Esophagus muscularis mucosa (tissue), 4 donors: Measurements from ENCODE around the gene VPS52. TPM values are rescaled to one million over a fixed set of nuclear protein-coding genes. Genes with fewer than 3 reads are reported as not detected.

Experiments used
- DNase-seq: peaks from one replicate; pipeline ENCODE4 v3.0.0-alpha.2; 2017; ENCODE audit errors: extremely low spot score
- H3K27ac ChIP-seq, 4 donors: fragments of 200-600 bp; sonication (generic); replicated peaks in 1 of 4; 1 replicate in 3 of 4; 2 replicates in 1 of 4; pipeline ENCODE4 v1.5.1; 2016 to 2019; ENCODE audit warnings: mild to moderate bottlenecking in 1 of 4
- H3K27me3 ChIP-seq, 4 donors: fragments of 200-600 bp; sonication (generic); one replicate each; pipeline versions ENCODE4 v1.5.1 to v1.6.0; 2016 to 2019
- H3K36me3 ChIP-seq, 4 donors: fragments of 200-600 bp; sonication (generic); one replicate each; pipeline ENCODE4 v1.5.1; 2016 to 2019
- H3K4me1 ChIP-seq, 4 donors: fragments of 200-600 bp; sonication (generic); one replicate each; pipeline ENCODE4 v1.5.1; 2016 to 2019
- H3K4me3 ChIP-seq, 4 donors: fragments of 200-600 bp; sonication (generic); 1 replicate in 2 of 4; 2 replicates in 2 of 4; pipeline ENCODE4 v1.5.1; 2016 to 2019; ENCODE audit warnings: mild to moderate bottlenecking in 4 of 4, moderate library complexity in 1 of 4
- H3K9me3 ChIP-seq, 4 donors: fragments of 200-600 bp; sonication (generic); 1 replicate in 3 of 4; 2 replicates in 1 of 4; pipeline ENCODE4 v1.5.1; 2016 to 2019
- EP300 ChIP-seq: sonication (generic); formaldehyde crosslinking; IDR thresholded peaks from one replicate; pipeline ENCODE4 v1.6.1; 2017; ENCODE audit warnings: antibody characterized with exemption
- POLR2A ChIP-seq: fragments of 450-650 bp; IDR thresholded peaks from one replicate; pipeline ENCODE4 v1.6.1; 2017; ENCODE audit warnings: antibody characterized with exemption, moderate library complexity, mild to moderate bottlenecking, low read depth
- POLR2AphosphoS5 ChIP-seq, 2 donors: sonication (generic); formaldehyde crosslinking; IDR thresholded peaks; one replicate each; pipeline ENCODE4 v1.6.1; 2017; ENCODE audit warnings: antibody characterized with exemption in 2 of 2
- WGBS: methylation state at CpG from one replicate; pipeline ENCODE4 v1.1.5; 2018; 5-methylcytosine and 5-hydroxymethylcytosine counted together
- intact Hi-C: fragments of 100-400 bp; cut with DNase I; formaldehyde crosslinking; loops from one replicate; pipeline ENCODE4 v1.15.1; 2023
- total RNA-seq, 4 donors: library from RNA; depleted of rRNA; stranded (reverse); fragments of >200 nt; gene quantifications; one replicate each; pipeline versions ENCODE4 v1.1.0 to v1.2.1, GENCODE V29; 2016
- TF ChIP-seq, protein P1 (sequence below), 3 experiments: fragments of 200-600 bp in 2 of 3; fragments of 450-650 bp in 1 of 3; sonication (generic) in 2 of 3; IDR thresholded peaks; one replicate each; pipeline ENCODE4 v1.5.1; 2017 to 2019; ENCODE audit warnings: antibody characterized with exemption in 3 of 3, mild to moderate bottlenecking in 2 of 3, moderate library complexity in 1 of 3

Gene VPS52
- total RNA-seq, 4 donors from 2014 or later, result 22.5 to 34.9 (median 31.8) TPM

GRCh38 chr6:33313105-33313708 lies 41.5 kb upstream of the VPS52 start:
- TF ChIP-seq EP300 (no peak), POLR2A (no peak), POLR2AphosphoS5 (IDR thresholded peaks at IDR 0.05) (no peak)
- TF ChIP-seq, protein P1, sequence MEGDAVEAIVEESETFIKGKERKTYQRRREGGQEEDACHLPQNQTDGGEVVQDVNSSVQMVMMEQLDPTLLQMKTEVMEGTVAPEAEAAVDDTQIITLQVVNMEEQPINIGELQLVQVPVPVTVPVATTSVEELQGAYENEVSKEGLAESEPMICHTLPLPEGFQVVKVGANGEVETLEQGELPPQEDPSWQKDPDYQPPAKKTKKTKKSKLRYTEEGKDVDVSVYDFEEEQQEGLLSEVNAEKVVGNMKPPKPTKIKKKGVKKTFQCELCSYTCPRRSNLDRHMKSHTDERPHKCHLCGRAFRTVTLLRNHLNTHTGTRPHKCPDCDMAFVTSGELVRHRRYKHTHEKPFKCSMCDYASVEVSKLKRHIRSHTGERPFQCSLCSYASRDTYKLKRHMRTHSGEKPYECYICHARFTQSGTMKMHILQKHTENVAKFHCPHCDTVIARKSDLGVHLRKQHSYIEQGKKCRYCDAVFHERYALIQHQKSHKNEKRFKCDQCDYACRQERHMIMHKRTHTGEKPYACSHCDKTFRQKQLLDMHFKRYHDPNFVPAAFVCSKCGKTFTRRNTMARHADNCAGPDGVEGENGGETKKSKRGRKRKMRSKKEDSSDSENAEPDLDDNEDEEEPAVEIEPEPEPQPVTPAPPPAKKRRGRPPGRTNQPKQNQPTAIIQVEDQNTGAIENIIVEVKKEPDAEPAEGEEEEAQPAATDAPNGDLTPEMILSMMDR (IDR thresholded peaks at IDR 0.05), result no peak
- intact Hi-C loops, result loop anchor here (5.0 kb wide), 1 partner anchor 41 kb away; the partner anchor contains the start of genes RPS18 and VPS52
- peaks cover 34 to 63% (median 54%) of the 10 kb centered on the region in 4 donors for H3K4me1 ChIP-seq
- no peaks in the 10 kb centered on the region for H3K27me3 ChIP-seq
- peaks cover 0 to 30% (median 21%) of the 10 kb centered on the region in 4 donors for H3K36me3 ChIP-seq
- H3K4me3 ChIP-seq, result peak overlapping the region; percentile 59 to 96 (median 89)
- DNase-seq, result no peak
- H3K27ac ChIP-seq, result peak overlapping the region; percentile 88 to 96 (median 96)
- H3K9me3 ChIP-seq, result no peaks in the 10 kb centered on the region
- 2% methylated on average over 18 of the region's 33 CpGs for WGBS

GRCh38 chr6:33312361-33313104 lies 40.9 kb upstream of the VPS52 start:
- Histone ChIP-seq H3K27me3 (no peaks in the 10 kb centered on the region), H3K4me3 (peak overlapping the region; percentile 59 to 96 (median 89)), H3K36me3 (peaks cover 0 to 30% (median 22%) of the 10 kb centered on the region in 4 donors), H3K27ac (peak overlapping the region; percentile 88 to 96 (median 96)), H3K9me3 (no peaks in the 10 kb centered on the region), H3K4me1 (peaks cover 33 to 60% (median 52%) of the 10 kb centered on the region in 4 donors)
- DNase-seq, result no peak
- 7% methylated on average over 21 of the region's 29 CpGs for WGBS
- intact Hi-C loops, result loop anchor here (5.0 kb wide), 1 partner anchor 40 kb away; the partner anchor contains the start of genes RPS18 and VPS52
- TF ChIP-seq POLR2A (no peak), POLR2AphosphoS5 (IDR thresholded peaks at IDR 0.05) (peak in 1 of 2 donors; percentile 5)

DNA sequence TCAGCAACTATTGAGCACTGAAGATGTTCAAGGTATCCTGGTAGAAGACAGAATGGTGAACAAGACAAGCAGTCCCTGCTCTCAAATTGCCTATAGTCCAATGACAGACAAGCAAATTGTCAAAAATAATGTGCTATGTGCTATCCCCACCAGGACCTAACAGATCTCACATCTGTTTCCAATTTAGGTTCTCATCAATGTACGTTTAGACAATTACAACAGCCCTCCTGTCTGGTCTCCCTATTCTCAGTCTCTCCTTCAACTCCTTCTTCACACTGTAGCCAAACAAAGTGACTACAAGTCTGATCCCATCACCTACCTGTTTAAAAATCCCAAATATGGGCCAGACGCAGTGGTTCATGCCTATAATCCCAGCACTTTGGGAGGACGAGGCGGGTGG lies 34.7 kb upstream of the VPS52 start:
- no peaks in the 10 kb centered on the region for H3K9me3 ChIP-seq
- WGBS, result 80% methylated on average over 4 of the region's 4 CpGs
- no peak for DNase-seq
- H3K4me1 ChIP-seq, result peaks cover 10 to 41% (median 24%) of the 10 kb centered on the region in 4 donors
- no peak overlapping the region for H3K4me3 ChIP-seq
- TF ChIP-seq POLR2A, result no peak
- TF ChIP-seq EP300, result no peak
- TF ChIP-seq, protein P1 (IDR thresholded peaks at IDR 0.05), result no peak
- TF ChIP-seq POLR2AphosphoS5 (IDR thresholded peaks at IDR 0.05), result no peak
- H3K27ac ChIP-seq, result no peak overlapping the region
- intact Hi-C loops, result no loop called here
- H3K36me3 ChIP-seq, result peaks cover 22 to 73% (median 62%) of the 10 kb centered on the region in 4 donors
- H3K27me3 ChIP-seq, result no peaks in the 10 kb centered on the region

GRCh38 chr6:33305052-33305451 lies 33.4 kb upstream of the VPS52 start:
- no peak overlapping the region for H3K4me3 ChIP-seq
- peaks cover 19 to 43% (median 30%) of the 10 kb centered on the region in 4 donors for H3K4me1 ChIP-seq
- no peak for TF ChIP-seq EP300
- TF ChIP-seq POLR2AphosphoS5 (IDR thresholded peaks at IDR 0.05), result no peak
- TF ChIP-seq POLR2A, result no peak
- TF ChIP-seq, protein P1 (IDR thresholded peaks at IDR 0.05), result no peak
- intact Hi-C loops, result no loop called here
- H3K36me3 ChIP-seq, result peaks cover 22 to 62% (median 51%) of the 10 kb centered on the region in 4 donors
- H3K9me3 ChIP-seq, result no peaks in the 10 kb centered on the region
- no peaks in the 10 kb centered on the region for H3K27me3 ChIP-seq
- WGBS, result 86% methylated on average over 8 of the region's 8 CpGs
- DNase-seq, result no peak
- H3K27ac ChIP-seq, result no peak overlapping the region

DNA sequence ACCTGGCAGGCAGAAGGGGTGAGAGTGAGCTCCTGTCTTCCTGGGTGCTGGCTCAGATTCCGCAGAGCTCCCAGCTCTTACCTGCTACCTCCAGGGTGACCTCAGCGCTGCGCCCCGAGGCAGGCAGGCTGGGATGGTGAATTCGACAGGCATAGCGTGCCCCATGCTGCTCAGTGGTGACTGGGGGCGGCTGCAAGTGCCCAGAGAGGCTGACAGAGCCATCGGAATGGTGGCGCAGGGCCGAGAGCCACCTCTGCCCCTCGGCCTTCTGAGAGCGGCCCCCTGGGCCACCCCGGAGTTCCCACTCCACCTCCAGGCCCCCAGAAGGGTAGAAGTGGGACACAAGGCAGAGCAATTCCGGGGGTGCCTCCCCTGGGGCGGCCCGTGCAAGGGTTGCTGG lies 32.5 kb upstream of the VPS52 start:
- Histone ChIP-seq H3K36me3 (peaks cover 22 to 58% (median 49%) of the 10 kb centered on the region in 4 donors), H3K4me3 (no peak overlapping the region), H3K4me1 (peaks cover 21 to 47% (median 34%) of the 10 kb centered on the region in 4 donors), H3K27me3 (no peaks in the 10 kb centered on the region), H3K27ac (no peak overlapping the region), H3K9me3 (no peaks in the 10 kb centered on the region)
- intact Hi-C loops, result no loop called here
- no peak for DNase-seq
- no CpG with 5 or more reads among the region's 16 CpGs for WGBS
- TF ChIP-seq POLR2A (no peak), POLR2AphosphoS5 (IDR thresholded peaks at IDR 0.05) (no peak), EP300 (no peak)
- TF ChIP-seq, protein P1 (IDR thresholded peaks at IDR 0.05), result no peak
